HL-60 (cell line): ENCODE results near the gene ANGPTL8.

Experiments used
- DNase-seq, 2 experiments: peaks; one replicate each; pipeline ENCODE4 v3.0.0-alpha.2; 2010 to 2020; ENCODE audit warnings: low read depth in 1 of 2, low spot score in 1 of 2
- H3K27ac ChIP-seq: fragments of 250-450 bp; sonication (Bioruptor Pico); replicated peaks from 2 replicates; pipeline ENCODE4 v1.5.1; 2020; ENCODE audit warnings: mild to moderate bottlenecking, moderate library complexity
- H3K27me3 ChIP-seq: fragments of 250-450 bp; sonication (Bioruptor Pico); 2 replicates; pipeline ENCODE4 v1.5.1; 2021; ENCODE audit warnings: mild to moderate bottlenecking, moderate library complexity; ENCODE audit not compliant: insufficient read depth, poor library complexity, severe bottlenecking
- H3K4me3 ChIP-seq: replicated peaks from 2 replicates; pipeline ENCODE4 v1.5.1; 2011; ENCODE audit warnings: mild to moderate bottlenecking, control low read depth, low read length; ENCODE audit not compliant: insufficient read depth
- GABPA ChIP-seq: IDR thresholded peaks from 2 replicates; pipeline ENCODE4 v1.6.1; 2012; ENCODE audit warnings: low read depth
- POLR2AphosphoS5 ChIP-seq: IDR thresholded peaks from 2 replicates; pipeline ENCODE4 v1.6.1; 2012; ENCODE audit warnings: low read depth
- SPI1 ChIP-seq: IDR thresholded peaks from 2 replicates; pipeline ENCODE4 v1.6.1; 2012; ENCODE audit warnings: low read depth, mild to moderate bottlenecking, borderline replicate concordance
- TF ChIP-seq, protein P1 (sequence below): IDR thresholded peaks from one replicate; pipeline ENCODE4 v1.5.1; 2011; ENCODE audit warnings: low read length, control low read depth, inconsistent platforms; ENCODE audit not compliant: insufficient read depth
- TF ChIP-seq, protein P2 (sequence below): IDR thresholded peaks from 2 replicates; pipeline ENCODE4 v1.6.1; 2012; ENCODE audit warnings: low read depth; ENCODE audit not compliant: insufficient replicate concordance

ANGPTL8 gene

DNA sequence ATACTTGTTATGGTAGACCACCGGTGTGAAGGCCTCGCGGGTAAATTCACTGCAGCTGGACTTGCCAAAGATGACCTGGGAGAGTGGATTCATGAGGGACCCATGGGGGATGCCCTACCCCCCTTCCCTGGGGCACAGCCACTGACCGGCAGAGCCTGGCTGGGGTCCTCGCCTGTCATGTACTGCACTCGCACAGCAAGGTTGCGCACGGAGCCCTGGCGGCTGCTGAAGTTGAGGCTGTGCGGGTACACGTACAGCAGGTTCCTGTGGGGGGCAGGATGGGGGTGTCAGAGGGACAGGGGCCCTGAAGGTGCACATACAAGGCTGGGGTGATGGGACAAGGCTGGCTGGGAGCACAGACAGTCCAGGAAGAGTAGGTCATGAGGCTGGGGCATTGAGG lies 1.4 kb upstream of the ANGPTL8 start:
- no peak overlapping the region for H3K27ac ChIP-seq
- no peak for TF ChIP-seq GABPA
- H3K27me3 ChIP-seq, result no peaks in the 10 kb centered on the region
- no peak overlapping the region for H3K4me3 ChIP-seq
- DNase-seq, result no peak

DNA sequence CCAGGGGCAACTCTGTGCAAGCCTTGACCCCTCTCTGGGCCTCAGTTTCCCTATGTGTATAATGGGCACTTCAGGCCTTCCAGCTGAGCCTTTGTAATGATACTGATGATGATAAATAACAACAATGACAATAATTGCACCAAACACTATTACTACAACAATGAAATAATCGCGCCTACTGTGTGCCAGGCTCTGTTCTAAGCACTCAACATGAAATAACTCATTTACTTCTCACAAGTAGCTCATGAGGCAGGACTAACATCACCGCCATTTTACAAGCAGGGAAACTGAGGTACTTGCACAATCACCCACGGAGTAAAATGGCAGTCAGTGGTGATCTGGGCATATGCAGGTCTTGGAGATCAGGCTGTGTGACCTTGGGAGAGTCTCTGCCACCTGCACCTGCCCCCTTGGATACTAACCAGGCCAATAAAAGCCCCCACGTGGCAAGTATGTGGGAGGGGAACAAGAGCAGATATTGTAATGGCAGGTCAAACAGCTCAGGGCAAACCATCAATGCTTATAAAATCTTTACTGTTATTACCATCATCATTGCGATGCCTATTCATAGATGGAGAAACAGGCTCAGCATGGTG lies 540 bp upstream of the ANGPTL8 start:
- DNase-seq, result no peak
- Histone ChIP-seq H3K27ac (no peak overlapping the region), H3K4me3 (no peak overlapping the region), H3K27me3 (no peaks in the 10 kb centered on the region)
- TF ChIP-seq, protein P1, sequence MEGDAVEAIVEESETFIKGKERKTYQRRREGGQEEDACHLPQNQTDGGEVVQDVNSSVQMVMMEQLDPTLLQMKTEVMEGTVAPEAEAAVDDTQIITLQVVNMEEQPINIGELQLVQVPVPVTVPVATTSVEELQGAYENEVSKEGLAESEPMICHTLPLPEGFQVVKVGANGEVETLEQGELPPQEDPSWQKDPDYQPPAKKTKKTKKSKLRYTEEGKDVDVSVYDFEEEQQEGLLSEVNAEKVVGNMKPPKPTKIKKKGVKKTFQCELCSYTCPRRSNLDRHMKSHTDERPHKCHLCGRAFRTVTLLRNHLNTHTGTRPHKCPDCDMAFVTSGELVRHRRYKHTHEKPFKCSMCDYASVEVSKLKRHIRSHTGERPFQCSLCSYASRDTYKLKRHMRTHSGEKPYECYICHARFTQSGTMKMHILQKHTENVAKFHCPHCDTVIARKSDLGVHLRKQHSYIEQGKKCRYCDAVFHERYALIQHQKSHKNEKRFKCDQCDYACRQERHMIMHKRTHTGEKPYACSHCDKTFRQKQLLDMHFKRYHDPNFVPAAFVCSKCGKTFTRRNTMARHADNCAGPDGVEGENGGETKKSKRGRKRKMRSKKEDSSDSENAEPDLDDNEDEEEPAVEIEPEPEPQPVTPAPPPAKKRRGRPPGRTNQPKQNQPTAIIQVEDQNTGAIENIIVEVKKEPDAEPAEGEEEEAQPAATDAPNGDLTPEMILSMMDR, result no peak
- TF ChIP-seq, protein P2, sequence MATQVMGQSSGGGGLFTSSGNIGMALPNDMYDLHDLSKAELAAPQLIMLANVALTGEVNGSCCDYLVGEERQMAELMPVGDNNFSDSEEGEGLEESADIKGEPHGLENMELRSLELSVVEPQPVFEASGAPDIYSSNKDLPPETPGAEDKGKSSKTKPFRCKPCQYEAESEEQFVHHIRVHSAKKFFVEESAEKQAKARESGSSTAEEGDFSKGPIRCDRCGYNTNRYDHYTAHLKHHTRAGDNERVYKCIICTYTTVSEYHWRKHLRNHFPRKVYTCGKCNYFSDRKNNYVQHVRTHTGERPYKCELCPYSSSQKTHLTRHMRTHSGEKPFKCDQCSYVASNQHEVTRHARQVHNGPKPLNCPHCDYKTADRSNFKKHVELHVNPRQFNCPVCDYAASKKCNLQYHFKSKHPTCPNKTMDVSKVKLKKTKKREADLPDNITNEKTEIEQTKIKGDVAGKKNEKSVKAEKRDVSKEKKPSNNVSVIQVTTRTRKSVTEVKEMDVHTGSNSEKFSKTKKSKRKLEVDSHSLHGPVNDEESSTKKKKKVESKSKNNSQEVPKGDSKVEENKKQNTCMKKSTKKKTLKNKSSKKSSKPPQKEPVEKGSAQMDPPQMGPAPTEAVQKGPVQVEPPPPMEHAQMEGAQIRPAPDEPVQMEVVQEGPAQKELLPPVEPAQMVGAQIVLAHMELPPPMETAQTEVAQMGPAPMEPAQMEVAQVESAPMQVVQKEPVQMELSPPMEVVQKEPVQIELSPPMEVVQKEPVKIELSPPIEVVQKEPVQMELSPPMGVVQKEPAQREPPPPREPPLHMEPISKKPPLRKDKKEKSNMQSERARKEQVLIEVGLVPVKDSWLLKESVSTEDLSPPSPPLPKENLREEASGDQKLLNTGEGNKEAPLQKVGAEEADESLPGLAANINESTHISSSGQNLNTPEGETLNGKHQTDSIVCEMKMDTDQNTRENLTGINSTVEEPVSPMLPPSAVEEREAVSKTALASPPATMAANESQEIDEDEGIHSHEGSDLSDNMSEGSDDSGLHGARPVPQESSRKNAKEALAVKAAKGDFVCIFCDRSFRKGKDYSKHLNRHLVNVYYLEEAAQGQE, result no peak

DNA sequence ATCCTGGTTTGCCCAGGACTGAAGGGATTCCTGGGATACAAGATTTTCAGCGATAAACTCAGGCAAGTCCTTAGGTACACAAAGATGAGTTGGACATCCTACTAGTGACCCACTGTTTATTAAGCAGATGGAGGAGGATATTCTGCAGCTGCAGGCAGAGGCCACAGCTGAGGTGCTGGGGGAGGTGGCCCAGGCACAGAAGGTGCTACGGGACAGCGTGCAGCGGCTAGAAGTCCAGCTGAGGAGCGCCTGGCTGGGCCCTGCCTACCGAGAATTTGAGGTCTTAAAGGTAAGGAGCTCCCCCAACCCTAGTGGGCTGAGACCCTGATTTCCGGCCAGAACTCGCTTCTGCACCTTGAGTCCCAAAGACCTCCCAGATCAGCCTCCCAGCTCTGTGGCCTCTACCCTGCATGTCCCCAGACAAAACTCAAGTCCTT lies 607 bp downstream of the ANGPTL8 start:
- no peak for DNase-seq
- Histone ChIP-seq H3K4me3 (no peak overlapping the region), H3K27me3 (no peaks in the 10 kb centered on the region), H3K27ac (no peak overlapping the region)
- no peak for TF ChIP-seq POLR2AphosphoS5
- TF ChIP-seq, protein P2, result no peak
- no peak for TF ChIP-seq GABPA
- TF ChIP-seq, protein P1, result no peak
- TF ChIP-seq SPI1, result no peak

DNA sequence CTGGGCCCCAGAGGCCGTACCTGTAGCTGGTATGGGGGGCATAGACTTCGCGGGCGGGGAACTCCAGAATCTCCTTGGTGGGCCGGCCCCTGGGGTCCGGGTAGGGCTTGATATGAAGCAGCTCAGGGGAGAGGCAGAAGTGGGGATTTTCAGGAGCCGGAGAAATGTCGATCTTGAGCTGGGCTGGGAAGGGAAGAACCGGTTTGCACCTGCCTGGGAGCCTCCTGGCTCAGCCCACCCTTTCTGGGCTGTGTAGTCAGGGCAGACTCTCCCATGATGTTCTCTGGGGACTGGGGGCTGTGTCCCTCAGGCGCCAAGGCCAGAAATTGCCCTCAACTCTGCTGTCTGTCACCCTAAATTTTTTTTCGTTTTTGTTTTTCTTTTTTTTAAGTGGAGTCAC lies 2.6 kb downstream of the ANGPTL8 start:
- no peak for DNase-seq
- no peak overlapping the region for H3K27ac ChIP-seq
- TF ChIP-seq, protein P2, result no peak
- no peak for TF ChIP-seq SPI1
- TF ChIP-seq POLR2AphosphoS5, result no peak
- H3K27me3 ChIP-seq, result no peaks in the 10 kb centered on the region
- H3K4me3 ChIP-seq, result no peak overlapping the region
